ENCODE results near the gene EXOC6. TPM values are rescaled to one million over a fixed set of nuclear protein-coding genes. Genes with fewer than 3 reads are reported as not detected.
A peak's percentile ranks its signal among the peaks of the same experiment; 100 is the strongest.

Gene EXOC6
- total RNA-seq, 1 experiment from 2014 or later, result 17.0 TPM

GRCh38 chr10:92901819-92902251 is 53.5 kb downstream of the EXOC6 start:
- no TSS peak for BruUV-seq (replicated peaks)
- CTCF ChIA-PET, result no interaction called here
- no peak overlapping the region for H3K4me3 ChIP-seq (ENCODE audit: low read depth in 2 of 2, low read length in 2 of 2)
- no peaks in the 10 kb centered on the region for H3K9me3 ChIP-seq (ENCODE audit: control insufficient read depth, insufficient read depth, low read depth, low read length)
- in situ Hi-C loops (cut with HindIII; ENCODE audit: low pct_unique_long_range_greater_than_20kb, low sequenced_read_pairs) (no loop called here), intact Hi-C loops (cut with micrococcal nuclease; ENCODE audit: unreplicated experiment) (no loop called here)
- peak overlapping the region; percentile 5; the same call in 1 of the 2 replicates for H3K27ac ChIP-seq (ENCODE audit: low read length)
- POLR2A ChIA-PET, result no interaction called here
- ATAC-seq, result no peak
- TF ChIP-seq TCF7L2 (IDR thresholded peaks at IDR 0.05; ENCODE audit: low read depth, low read length), result no peak
- TF ChIP-seq, protein P1, sequence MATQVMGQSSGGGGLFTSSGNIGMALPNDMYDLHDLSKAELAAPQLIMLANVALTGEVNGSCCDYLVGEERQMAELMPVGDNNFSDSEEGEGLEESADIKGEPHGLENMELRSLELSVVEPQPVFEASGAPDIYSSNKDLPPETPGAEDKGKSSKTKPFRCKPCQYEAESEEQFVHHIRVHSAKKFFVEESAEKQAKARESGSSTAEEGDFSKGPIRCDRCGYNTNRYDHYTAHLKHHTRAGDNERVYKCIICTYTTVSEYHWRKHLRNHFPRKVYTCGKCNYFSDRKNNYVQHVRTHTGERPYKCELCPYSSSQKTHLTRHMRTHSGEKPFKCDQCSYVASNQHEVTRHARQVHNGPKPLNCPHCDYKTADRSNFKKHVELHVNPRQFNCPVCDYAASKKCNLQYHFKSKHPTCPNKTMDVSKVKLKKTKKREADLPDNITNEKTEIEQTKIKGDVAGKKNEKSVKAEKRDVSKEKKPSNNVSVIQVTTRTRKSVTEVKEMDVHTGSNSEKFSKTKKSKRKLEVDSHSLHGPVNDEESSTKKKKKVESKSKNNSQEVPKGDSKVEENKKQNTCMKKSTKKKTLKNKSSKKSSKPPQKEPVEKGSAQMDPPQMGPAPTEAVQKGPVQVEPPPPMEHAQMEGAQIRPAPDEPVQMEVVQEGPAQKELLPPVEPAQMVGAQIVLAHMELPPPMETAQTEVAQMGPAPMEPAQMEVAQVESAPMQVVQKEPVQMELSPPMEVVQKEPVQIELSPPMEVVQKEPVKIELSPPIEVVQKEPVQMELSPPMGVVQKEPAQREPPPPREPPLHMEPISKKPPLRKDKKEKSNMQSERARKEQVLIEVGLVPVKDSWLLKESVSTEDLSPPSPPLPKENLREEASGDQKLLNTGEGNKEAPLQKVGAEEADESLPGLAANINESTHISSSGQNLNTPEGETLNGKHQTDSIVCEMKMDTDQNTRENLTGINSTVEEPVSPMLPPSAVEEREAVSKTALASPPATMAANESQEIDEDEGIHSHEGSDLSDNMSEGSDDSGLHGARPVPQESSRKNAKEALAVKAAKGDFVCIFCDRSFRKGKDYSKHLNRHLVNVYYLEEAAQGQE (IDR thresholded peaks at IDR 0.05; ENCODE audit: insufficient read depth in 1 of 2, low read depth in 2 of 2, low read length in 1 of 2), result no peak
- TF ChIP-seq POLR2AphosphoS5 (IDR thresholded peaks at IDR 0.05; ENCODE audit: low read depth, low read length), result no peak
- TF ChIP-seq, protein P2, sequence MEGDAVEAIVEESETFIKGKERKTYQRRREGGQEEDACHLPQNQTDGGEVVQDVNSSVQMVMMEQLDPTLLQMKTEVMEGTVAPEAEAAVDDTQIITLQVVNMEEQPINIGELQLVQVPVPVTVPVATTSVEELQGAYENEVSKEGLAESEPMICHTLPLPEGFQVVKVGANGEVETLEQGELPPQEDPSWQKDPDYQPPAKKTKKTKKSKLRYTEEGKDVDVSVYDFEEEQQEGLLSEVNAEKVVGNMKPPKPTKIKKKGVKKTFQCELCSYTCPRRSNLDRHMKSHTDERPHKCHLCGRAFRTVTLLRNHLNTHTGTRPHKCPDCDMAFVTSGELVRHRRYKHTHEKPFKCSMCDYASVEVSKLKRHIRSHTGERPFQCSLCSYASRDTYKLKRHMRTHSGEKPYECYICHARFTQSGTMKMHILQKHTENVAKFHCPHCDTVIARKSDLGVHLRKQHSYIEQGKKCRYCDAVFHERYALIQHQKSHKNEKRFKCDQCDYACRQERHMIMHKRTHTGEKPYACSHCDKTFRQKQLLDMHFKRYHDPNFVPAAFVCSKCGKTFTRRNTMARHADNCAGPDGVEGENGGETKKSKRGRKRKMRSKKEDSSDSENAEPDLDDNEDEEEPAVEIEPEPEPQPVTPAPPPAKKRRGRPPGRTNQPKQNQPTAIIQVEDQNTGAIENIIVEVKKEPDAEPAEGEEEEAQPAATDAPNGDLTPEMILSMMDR (IDR thresholded peaks at IDR 0.05), result no peak
- no peak for TF ChIP-seq SIN3A (IDR thresholded peaks at IDR 0.05; ENCODE audit: borderline replicate concordance, insufficient read depth, low read depth, low read length)
- H3K36me3 ChIP-seq (ENCODE audit: control insufficient read depth, insufficient read depth, low read length), result no peaks in the 10 kb centered on the region
- no peak for DNase-seq (ENCODE audit: low read depth, low spot score)
- no peaks in the 10 kb centered on the region for H3K27me3 ChIP-seq (ENCODE audit: control insufficient read depth, insufficient read depth, low read length)
- H3K4me1 ChIP-seq (ENCODE audit: control insufficient read depth, insufficient read depth, low read length), result peaks cover 4% of the 10 kb centered on the region; the same call in 1 of the 2 replicates

DNA sequence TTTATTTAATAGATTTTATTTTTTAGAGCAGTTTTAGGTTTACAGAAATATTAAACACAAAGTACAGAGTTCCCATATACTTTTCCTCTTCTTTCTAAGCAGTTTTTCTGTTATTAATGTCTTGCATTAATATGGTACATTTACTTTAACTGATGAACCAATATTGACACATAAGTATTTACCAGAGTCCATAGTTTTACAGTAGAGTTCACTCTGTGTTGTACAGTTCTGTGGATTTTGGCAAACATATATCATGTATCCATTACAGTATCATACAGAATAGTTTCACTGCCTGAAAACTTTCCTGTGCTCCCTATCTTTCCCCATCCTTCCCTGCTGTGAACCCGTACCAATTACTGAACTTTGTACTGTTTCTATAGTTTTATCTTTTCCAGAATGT is 55.3 kb downstream of the EXOC6 start:
- ChIA-PET POLR2A (no interaction called here), CTCF (no interaction called here)
- no TSS peak for BruUV-seq (replicated peaks)
- no peak overlapping the region for H3K4me3 ChIP-seq (ENCODE audit: low read depth in 2 of 2, low read length in 2 of 2)
- H3K36me3 ChIP-seq (ENCODE audit: control insufficient read depth, insufficient read depth, low read length), result no peaks in the 10 kb centered on the region
- intact Hi-C loops (cut with micrococcal nuclease; ENCODE audit: unreplicated experiment), result no loop called here
- H3K27me3 ChIP-seq (ENCODE audit: control insufficient read depth, insufficient read depth, low read length), result no peaks in the 10 kb centered on the region
- H3K4me1 ChIP-seq (ENCODE audit: control insufficient read depth, insufficient read depth, low read length), result peaks cover 4% of the 10 kb centered on the region; the same call in 1 of the 2 replicates
- in situ Hi-C loops (cut with HindIII; ENCODE audit: low pct_unique_long_range_greater_than_20kb, low sequenced_read_pairs), result no loop called here
- no peak overlapping the region; the same call in 1 of the 2 replicates for H3K27ac ChIP-seq (ENCODE audit: low read length)
- TF ChIP-seq, protein P1 (IDR thresholded peaks at IDR 0.05; ENCODE audit: insufficient read depth in 1 of 2, low read depth in 2 of 2, low read length in 1 of 2), result no peak
- TF ChIP-seq TCF7L2 (IDR thresholded peaks at IDR 0.05; ENCODE audit: low read depth, low read length) (no peak), SIN3A (IDR thresholded peaks at IDR 0.05; ENCODE audit: borderline replicate concordance, insufficient read depth, low read depth, low read length) (no peak), POLR2AphosphoS5 (IDR thresholded peaks at IDR 0.05; ENCODE audit: low read depth, low read length) (no peak)
- TF ChIP-seq, protein P2 (IDR thresholded peaks at IDR 0.05), result no peak
- ATAC-seq, result no peak
- DNase-seq (ENCODE audit: low read depth, low spot score), result no peak
- no peaks in the 10 kb centered on the region for H3K9me3 ChIP-seq (ENCODE audit: control insufficient read depth, insufficient read depth, low read depth, low read length)
